Hepatocyte (in vitro differentiated cells): ENCODE results near the gene PDE4D.

Experiments used
- EZH2 ChIP-seq: fragments of 200-600 bp; sonication (generic); IDR thresholded peaks from 2 replicates; pipeline ENCODE4 v1.6.1; 2016; ENCODE audit warnings: antibody characterized with exemption, mild to moderate bottlenecking, borderline replicate concordance
- TF ChIP-seq, protein P1 (sequence below): fragments of 200-600 bp; sonication (generic); IDR thresholded peaks from 2 replicates; pipeline ENCODE4 v1.5.1; 2016; ENCODE audit warnings: antibody characterized with exemption, mild to moderate bottlenecking; ENCODE audit not compliant: poor library complexity

- TF ChIP-seq, protein P1, sequence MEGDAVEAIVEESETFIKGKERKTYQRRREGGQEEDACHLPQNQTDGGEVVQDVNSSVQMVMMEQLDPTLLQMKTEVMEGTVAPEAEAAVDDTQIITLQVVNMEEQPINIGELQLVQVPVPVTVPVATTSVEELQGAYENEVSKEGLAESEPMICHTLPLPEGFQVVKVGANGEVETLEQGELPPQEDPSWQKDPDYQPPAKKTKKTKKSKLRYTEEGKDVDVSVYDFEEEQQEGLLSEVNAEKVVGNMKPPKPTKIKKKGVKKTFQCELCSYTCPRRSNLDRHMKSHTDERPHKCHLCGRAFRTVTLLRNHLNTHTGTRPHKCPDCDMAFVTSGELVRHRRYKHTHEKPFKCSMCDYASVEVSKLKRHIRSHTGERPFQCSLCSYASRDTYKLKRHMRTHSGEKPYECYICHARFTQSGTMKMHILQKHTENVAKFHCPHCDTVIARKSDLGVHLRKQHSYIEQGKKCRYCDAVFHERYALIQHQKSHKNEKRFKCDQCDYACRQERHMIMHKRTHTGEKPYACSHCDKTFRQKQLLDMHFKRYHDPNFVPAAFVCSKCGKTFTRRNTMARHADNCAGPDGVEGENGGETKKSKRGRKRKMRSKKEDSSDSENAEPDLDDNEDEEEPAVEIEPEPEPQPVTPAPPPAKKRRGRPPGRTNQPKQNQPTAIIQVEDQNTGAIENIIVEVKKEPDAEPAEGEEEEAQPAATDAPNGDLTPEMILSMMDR = no peak
- no peak for TF ChIP-seq EZH2
Measured at GRCh38 chr5:59099270-59099994, 794.1 kb downstream of the PDE4D start.
